Activated T-cell treated with anti-CD3 and anti-CD28 coated beads, Interleukin-2, amount 50 U/mL, for 48 hours (primary cell): Measurements from ENCODE around the gene IL33.

Experiments used
- DNase-seq, 2 experiments: peaks; one replicate each; pipeline ENCODE4 v3.0.0-alpha.2; 2020

Gene IL33

GRCh38 chr9:6305954-6306563 lies 90.5 kb downstream of the IL33 start:
- DNase-seq: no peak
